OCI-LY3 (cell line): Measurements from ENCODE around the gene RPL21.
A peak's percentile ranks its signal among the peaks of the same experiment; 100 is the strongest.

Experiments used
- CTCF ChIP-seq: fragments of 200-600, 300-600 bp; sonication (generic); IDR thresholded peaks from 2 replicates; pipeline ENCODE4 v1.5.1; 2014; ENCODE audit warnings: antibody characterized with exemption, low read length, low read depth
- EZH2phosphoT487 ChIP-seq: fragments of 200-600 bp; shearing (Covaris generic); IDR thresholded peaks from 2 replicates; pipeline ENCODE4 v1.6.1; 2018; ENCODE audit warnings: antibody characterized with exemption, mixed run types, low read depth

- TF ChIP-seq CTCF (peak; percentile 92), EZH2phosphoT487 (no peak)
Observed at GRCh38 chr13:27283906-27284493, 32.6 kb downstream of the RPL21 start.
